Urinary bladder (tissue), 4 donors: ENCODE results near the gene SPATS2. TPM values are rescaled to one million over a fixed set of nuclear protein-coding genes. Genes with fewer than 3 reads are reported as not detected.

Experiments
- DNase-seq: peaks from one replicate; pipeline ENCODE4 v3.0.0-alpha.2; 2015; ENCODE audit errors: extremely low spot score
- H3K27ac ChIP-seq: one replicate; pipeline ENCODE4 v1.5.1; 2013; ENCODE audit warnings: low read depth, mild to moderate bottlenecking, moderate library complexity
- H3K36me3 ChIP-seq: one replicate; pipeline ENCODE4 v1.6.1; 2013; ENCODE audit warnings: mild to moderate bottlenecking, moderate library complexity; ENCODE audit not compliant: insufficient read depth
- H3K4me1 ChIP-seq: one replicate; pipeline ENCODE4 v1.6.1; 2013; ENCODE audit warnings: mild to moderate bottlenecking, moderate library complexity; ENCODE audit not compliant: insufficient read depth
- H3K4me3 ChIP-seq: one replicate; pipeline ENCODE4 v1.5.1; 2013; ENCODE audit warnings: low read depth, low read length
- WGBS: extraction: QIAGEN DNeasy Blood & Tissue Kit; methylation state at CpG from one replicate; pipeline ENCODE4 v1.1.7; 2013; 5-methylcytosine and 5-hydroxymethylcytosine counted together
- polyA plus RNA-seq: library from polyadenylated mRNA; stranded (reverse); fragments of 200-250 nt; gene quantifications from one replicate; pipeline ENCODE4 v1.2.3, GENCODE V29; 2013
- total RNA-seq: library from RNA; depleted of rRNA; stranded (reverse); fragments of >200 nt; gene quantifications from one replicate; pipeline ENCODE4 v1.2.3, GENCODE V29; 2014
- donor health status: healthy with polysubstance abuse.
- donor health status: healthy.

SPATS2 gene
- total and polyA plus RNA-seq, 2 donors = 11.5 to 52.8 TPM

DNA sequence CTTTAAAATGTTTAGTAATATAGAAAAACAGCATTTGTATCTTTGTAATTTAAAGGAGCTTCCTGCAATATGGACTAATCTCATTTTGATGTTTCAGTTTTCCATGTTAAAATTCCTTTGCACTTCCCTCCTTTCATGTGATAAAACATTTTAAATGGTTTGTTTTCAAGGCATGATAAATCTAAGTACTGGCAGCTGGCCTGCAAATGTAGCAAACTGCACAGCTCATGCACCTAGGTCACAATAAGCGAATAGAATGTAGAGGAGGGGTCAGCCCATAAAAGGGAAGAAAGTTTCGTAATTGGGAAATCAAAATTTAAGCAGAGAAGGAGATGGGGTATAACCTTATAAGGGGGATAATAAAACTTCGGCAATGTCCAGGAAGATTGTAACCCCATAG is 91.6 kb downstream of the SPATS2 start:
- 78% methylated on average over 3 of the region's 3 CpGs for WGBS
- H3K27ac ChIP-seq = no peak overlapping the region
- H3K36me3 ChIP-seq = no peaks in the 10 kb centered on the region
- no peak for DNase-seq
- H3K4me1 ChIP-seq = no peaks in the 10 kb centered on the region
- no peak overlapping the region for H3K4me3 ChIP-seq

DNA sequence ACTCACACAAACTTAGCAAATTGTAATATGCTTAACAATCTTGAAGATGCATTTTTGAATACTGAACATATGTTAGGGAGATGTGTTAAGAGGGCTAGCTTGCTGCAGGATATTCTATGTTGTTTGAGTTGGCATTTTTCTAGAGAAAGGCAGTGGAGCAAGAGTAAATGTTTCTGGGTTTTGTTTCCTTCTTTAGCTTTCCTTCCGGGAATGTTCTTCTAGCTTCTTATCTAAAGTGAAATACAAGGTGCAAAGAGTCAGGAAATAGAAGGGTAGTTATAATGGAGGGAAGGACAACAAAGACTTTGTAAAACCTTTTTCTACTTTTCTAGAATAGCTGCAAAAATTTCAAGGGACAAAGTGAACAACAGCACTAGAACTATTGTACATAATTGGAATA is 94.0 kb downstream of the SPATS2 start:
- Histone ChIP-seq H3K27ac (no peak overlapping the region), H3K4me3 (no peak overlapping the region), H3K36me3 (no peaks in the 10 kb centered on the region), H3K4me1 (no peaks in the 10 kb centered on the region)
- WGBS = 58% methylated on average over 1 of the region's 1 CpG
- no peak for DNase-seq

DNA sequence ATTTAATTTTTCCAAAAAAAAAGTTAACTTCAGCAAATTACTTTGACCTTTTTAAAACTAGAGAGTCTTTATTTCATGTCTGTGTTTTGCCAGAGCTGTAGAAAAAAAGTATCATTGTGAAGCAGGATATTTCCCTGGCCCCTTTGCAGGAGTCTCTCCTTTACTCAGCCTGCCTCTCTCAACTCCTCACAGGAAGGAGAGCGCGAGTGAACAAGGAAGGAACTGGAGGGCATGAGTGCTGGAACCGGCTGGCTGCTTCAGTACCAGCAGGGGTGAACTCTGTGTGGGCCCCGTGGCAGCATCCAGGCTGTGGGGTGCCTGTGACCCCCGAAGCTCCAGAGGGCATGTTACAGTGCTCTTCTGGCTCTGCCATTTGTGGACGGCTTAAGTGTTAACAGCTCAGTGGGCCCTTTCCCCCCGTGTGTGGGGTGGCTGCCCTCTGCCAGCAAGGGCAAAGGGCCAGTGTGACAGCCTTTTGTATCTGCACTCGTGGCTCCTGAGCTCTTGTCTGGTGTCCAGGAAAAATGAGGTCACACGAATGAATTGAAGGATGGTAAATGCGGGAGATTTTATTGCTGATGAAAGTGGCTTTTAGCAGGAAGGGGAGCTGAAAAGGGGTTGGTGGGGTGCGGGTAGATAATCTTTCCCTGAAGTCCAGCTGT is 95.0 kb downstream of the SPATS2 start:
- Histone ChIP-seq H3K4me3 (no peak overlapping the region), H3K27ac (no peak overlapping the region), H3K36me3 (no peaks in the 10 kb centered on the region), H3K4me1 (no peaks in the 10 kb centered on the region)
- no peak for DNase-seq
- WGBS = 55% methylated on average over 11 of the region's 11 CpGs

- Histone ChIP-seq H3K27ac (no peak overlapping the region), H3K4me1 (no peaks in the 10 kb centered on the region), H3K36me3 (no peaks in the 10 kb centered on the region), H3K4me3 (no peak overlapping the region)
- 97% methylated on average over 2 of the region's 2 CpGs for WGBS
- DNase-seq = no peak
Observed at GRCh38 chr12:49465132-49465531, 97.9 kb downstream of the SPATS2 start.

DNA sequence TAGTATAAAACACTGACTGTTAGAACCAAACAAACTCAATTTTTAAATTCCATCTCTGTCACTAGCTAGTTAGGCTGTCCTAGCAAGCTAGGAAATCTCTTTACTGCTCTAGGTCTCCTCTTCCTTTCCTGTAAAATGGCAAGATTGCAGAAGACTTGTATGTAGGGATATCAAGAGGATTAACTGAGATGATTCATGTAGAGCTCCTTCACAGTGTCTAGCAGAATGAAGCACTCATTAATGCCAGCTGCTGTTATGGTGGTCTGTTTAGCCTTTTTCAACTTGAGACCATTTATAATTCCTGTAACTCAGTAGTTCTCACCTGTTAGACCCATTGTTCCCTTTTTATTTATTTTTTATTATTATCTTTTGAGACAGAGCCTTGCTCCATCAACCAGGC is 103.7 kb downstream of the SPATS2 start:
- DNase-seq = no peak
- H3K36me3 ChIP-seq = no peaks in the 10 kb centered on the region
- H3K4me1 ChIP-seq = no peaks in the 10 kb centered on the region
- H3K4me3 ChIP-seq = no peak overlapping the region
- H3K27ac ChIP-seq = no peak overlapping the region

DNA sequence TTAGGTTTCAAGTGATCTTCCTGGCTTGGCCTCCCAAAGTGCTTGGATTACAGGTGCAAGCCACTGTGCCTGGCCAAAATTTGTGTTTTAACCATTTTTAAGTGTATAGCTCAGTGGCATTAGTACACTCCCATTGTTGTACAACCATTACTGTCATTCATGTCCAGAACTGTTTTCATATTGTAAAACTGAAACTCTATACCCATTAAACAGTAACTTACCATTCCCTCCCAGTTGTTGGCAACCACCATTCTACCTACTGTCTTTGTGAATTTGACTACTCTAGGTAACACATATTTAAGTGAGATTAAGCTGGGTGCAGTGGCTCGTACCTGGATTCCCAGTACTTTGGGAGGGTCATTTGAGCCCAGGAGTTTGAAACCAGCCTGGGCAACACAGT is 104.3 kb downstream of the SPATS2 start:
- Histone ChIP-seq H3K4me3 (no peak overlapping the region), H3K4me1 (no peaks in the 10 kb centered on the region), H3K27ac (no peak overlapping the region), H3K36me3 (no peaks in the 10 kb centered on the region)
- WGBS = 95% methylated on average over 1 of the region's 1 CpG
- no peak for DNase-seq

GRCh38 chr12:49476091-49476490 is 108.8 kb downstream of the SPATS2 start:
- WGBS = 91% methylated on average over 12 of the region's 12 CpGs
- no peak overlapping the region for H3K27ac ChIP-seq
- H3K4me3 ChIP-seq = no peak overlapping the region
- no peaks in the 10 kb centered on the region for H3K36me3 ChIP-seq
- no peak for DNase-seq
- H3K4me1 ChIP-seq = no peaks in the 10 kb centered on the region

GRCh38 chr12:49478949-49479664 is 111.8 kb downstream of the SPATS2 start:
- H3K4me3 ChIP-seq = no peak overlapping the region
- H3K27ac ChIP-seq = no peak overlapping the region
- WGBS = 72% methylated on average over 10 of the region's 10 CpGs
- no peaks in the 10 kb centered on the region for H3K4me1 ChIP-seq
- H3K36me3 ChIP-seq = no peaks in the 10 kb centered on the region
- no peak for DNase-seq

DNA sequence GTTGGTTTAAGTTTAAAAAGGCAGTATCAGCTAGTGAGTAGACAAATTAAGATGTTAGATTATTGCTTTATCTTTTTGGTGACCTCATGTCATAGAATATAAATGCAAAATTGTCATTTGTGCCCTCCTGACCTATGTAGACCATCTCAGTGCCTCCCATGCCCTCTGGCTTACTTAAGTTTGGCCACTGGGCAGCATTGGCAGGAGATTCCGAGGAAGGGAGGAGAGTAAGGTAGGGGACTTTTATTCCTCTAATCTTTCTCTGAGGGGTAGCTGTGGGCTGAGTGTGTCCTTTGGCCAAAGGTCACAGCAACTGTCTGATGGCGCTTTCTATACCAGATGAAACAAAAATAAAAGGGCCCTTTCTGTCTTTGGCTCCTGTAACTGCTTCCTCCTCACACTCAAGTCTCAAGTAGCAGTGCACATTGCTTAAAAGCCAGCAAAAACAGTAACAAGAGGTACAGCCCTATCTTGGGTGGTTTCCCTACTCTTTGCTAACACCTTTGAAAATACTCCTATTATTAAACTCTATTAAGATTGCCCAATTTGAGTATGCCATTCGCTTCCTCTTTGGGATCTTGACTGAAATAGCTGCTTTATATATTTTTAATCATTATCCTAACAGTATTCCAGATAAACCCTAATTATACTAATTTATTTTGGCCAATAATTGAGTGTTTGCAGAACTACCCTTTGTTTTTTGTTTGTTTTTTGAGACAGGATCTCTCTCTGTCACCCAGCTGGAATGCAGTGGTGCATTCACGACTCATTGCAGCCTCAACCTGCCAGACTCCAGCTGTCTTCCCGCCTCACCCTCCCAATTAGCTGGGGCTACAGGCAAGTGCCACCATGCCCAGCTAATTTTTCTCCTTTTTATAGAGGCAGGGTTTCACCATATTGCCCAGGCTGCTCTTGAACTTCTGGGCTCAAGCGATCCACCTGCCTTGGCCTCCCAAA is 115.1 kb downstream of the SPATS2 start:
- 79% methylated on average over 6 of the region's 6 CpGs for WGBS
- Histone ChIP-seq H3K4me1 (no peaks in the 10 kb centered on the region), H3K36me3 (no peaks in the 10 kb centered on the region), H3K4me3 (no peak overlapping the region), H3K27ac (no peak overlapping the region)
- no peak for DNase-seq

DNA sequence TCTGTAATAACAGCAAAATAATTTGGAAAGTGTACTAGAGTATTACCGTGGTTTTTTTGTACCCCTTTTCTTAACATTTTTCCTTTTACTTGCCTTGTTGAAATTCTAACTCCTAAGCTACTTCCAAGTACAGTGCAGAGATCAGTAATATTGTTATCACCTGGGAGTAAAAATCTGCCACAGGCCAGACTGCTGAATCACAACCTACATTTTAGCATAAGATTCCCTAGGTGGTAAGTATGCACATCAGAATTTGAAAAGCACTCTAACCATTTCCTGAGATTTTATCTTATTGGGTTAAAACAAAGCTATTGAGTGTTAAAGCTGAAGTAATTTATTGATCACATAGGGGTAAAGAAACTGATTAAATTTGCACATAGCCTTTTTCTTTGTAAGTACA is 116.4 kb downstream of the SPATS2 start:
- 80% methylated on average over 1 of the region's 1 CpG for WGBS
- Histone ChIP-seq H3K36me3 (no peaks in the 10 kb centered on the region), H3K4me1 (no peaks in the 10 kb centered on the region), H3K4me3 (no peak overlapping the region), H3K27ac (no peak overlapping the region)
- DNase-seq = no peak

GRCh38 chr12:49487605-49488004 is 120.3 kb downstream of the SPATS2 start:
- H3K4me1 ChIP-seq = no peaks in the 10 kb centered on the region
- H3K36me3 ChIP-seq = no peaks in the 10 kb centered on the region
- DNase-seq = no peak
- WGBS = 96% methylated on average over 2 of the region's 2 CpGs
- no peak overlapping the region for H3K4me3 ChIP-seq
- no peak overlapping the region for H3K27ac ChIP-seq

DNA sequence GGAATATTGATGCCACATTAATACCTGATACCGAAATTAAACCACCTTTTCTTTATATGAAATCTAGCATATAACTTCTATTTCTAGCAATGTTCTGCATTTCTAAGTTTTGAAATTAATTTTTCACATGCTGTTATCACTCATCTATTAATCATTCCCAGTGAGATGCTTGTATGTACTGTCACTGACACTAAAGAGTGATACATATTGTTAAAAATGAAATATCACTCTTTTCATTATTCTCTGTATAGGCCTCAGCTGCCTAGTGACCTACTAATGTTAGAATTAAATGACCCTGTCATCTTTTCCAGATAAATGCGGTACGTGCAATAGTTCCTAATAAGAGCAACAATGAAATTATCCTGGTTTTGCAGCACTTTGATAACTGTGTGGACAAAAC is 121.9 kb downstream of the SPATS2 start:
- no peak for DNase-seq
- 97% methylated on average over 3 of the region's 3 CpGs for WGBS
- Histone ChIP-seq H3K4me3 (no peak overlapping the region), H3K4me1 (no peaks in the 10 kb centered on the region), H3K27ac (no peak overlapping the region), H3K36me3 (no peaks in the 10 kb centered on the region)

- Histone ChIP-seq H3K4me1 (no peaks in the 10 kb centered on the region), H3K27ac (no peak overlapping the region), H3K4me3 (no peak overlapping the region), H3K36me3 (no peaks in the 10 kb centered on the region)
- no peak for DNase-seq
- 90% methylated on average over 4 of the region's 4 CpGs for WGBS
Observed at GRCh38 chr12:49489720-49490119, 122.5 kb downstream of the SPATS2 start.

DNA sequence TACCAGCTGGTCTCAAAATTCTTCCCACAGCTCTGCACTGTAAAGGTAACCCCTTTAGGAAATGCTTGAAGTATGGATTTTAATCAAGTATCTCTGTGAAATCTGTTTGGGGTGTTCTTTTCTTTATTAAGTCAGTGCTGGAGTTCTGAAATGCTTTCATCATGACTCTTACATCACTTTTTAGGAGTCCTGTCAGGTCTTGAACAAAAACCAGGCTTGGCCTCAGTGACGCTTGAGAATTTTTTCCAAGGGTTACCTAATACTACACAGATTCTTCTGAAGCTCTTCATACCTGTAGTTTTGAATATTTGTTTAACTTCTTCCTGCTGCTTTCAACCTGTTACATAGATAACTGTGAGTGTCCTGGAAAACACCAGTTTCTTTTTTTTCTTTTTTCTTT is 124.6 kb downstream of the SPATS2 start:
- no peak overlapping the region for H3K27ac ChIP-seq
- no peak for DNase-seq
- no peaks in the 10 kb centered on the region for H3K4me1 ChIP-seq
- H3K4me3 ChIP-seq = no peak overlapping the region
- 74% methylated on average over 1 of the region's 1 CpG for WGBS
- no peaks in the 10 kb centered on the region for H3K36me3 ChIP-seq
